Activated naive CD4-positive, alpha-beta T cell treated with anti-CD3 and anti-CD28 coated beads for 36 hours (primary cell): Measurements from ENCODE around the gene ZNF431. TPM values are rescaled to one million over a fixed set of nuclear protein-coding genes. Genes with fewer than 3 reads are reported as not detected.
A peak's percentile ranks its signal among the peaks of the same experiment; 100 is the strongest.
"Not testable (repeated sequence)": the region's sequence is repeated elsewhere in the genome, so short reads cannot be mapped to it uniquely, and the experiment has no call there.

Experiments used
- CTCF ChIA-PET: fragments of 350-600 bp; sonication (Branson Sonifier 250); formaldehyde crosslinking; loops from one replicate; lab custom pipeline; 2021; ENCODE audit warnings: antibody characterized with exemption; lab: Charles Lee
- DNase-seq: peaks from one replicate; pipeline ENCODE4 v3.0.0-alpha.2; 2020
- H3K27ac Mint-ChIP-seq: one replicate; pipeline ENCODE4 v1.8.0; 2021; ENCODE audit warnings: mild to moderate bottlenecking, mixed read lengths
- H3K27me3 Mint-ChIP-seq: one replicate; pipeline ENCODE4 v1.8.0; 2021; ENCODE audit warnings: low read depth, mixed read lengths
- H3K36me3 Mint-ChIP-seq: one replicate; pipeline ENCODE4 v1.8.0; 2021; ENCODE audit warnings: low read depth, mixed read lengths
- H3K4me1 Mint-ChIP-seq: one replicate; pipeline ENCODE4 v1.8.0; 2021; ENCODE audit warnings: low read depth, mixed read lengths
- H3K4me3 Mint-ChIP-seq: one replicate; pipeline ENCODE4 v1.8.0; 2021; ENCODE audit warnings: mild to moderate bottlenecking, moderate library complexity, mixed read lengths
- H3K9me3 Mint-ChIP-seq: one replicate; pipeline ENCODE4 v1.8.0; 2021; ENCODE audit warnings: mixed read lengths
- intact Hi-C: fragments of 100-400 bp; cut with micrococcal nuclease; formaldehyde crosslinking; loops from one replicate; pipeline ENCODE4 v1.15.1; 2023
- total RNA-seq, 2 experiments: library from RNA; stranded (reverse); gene quantifications; one replicate each; pipeline ENCODE4 v1.2.3, GENCODE V29; 2021

ZNF431 gene
- total RNA-seq, 2 experiments from 2014 or later: 13.2 to 16.4 TPM

- intact Hi-C loops: no loop called here
- Mint-ChIP-seq H3K27ac (no peak overlapping the region), H3K4me3 (no peak overlapping the region), H3K36me3 (peaks cover 9% of the 10 kb centered on the region), H3K9me3 (peaks cover 6% of the 10 kb centered on the region), H3K4me1 (no peaks in the 10 kb centered on the region), H3K27me3 (peaks cover 2% of the 10 kb centered on the region)
- CTCF ChIA-PET: no interaction called here
- DNase-seq: no peak
Measured at GRCh38 chr19:21128901-21129698, 12.7 kb upstream of the ZNF431 start.

- peaks cover 5% of the 10 kb centered on the region for H3K27me3 Mint-ChIP-seq
- H3K9me3 Mint-ChIP-seq: peaks cover 6% of the 10 kb centered on the region
- intact Hi-C loops: no loop called here
- H3K4me1 Mint-ChIP-seq: no peaks in the 10 kb centered on the region
- no peak overlapping the region for H3K4me3 Mint-ChIP-seq
- no peak for DNase-seq
- H3K36me3 Mint-ChIP-seq: peaks cover 8% of the 10 kb centered on the region
- no peak overlapping the region for H3K27ac Mint-ChIP-seq
- CTCF ChIA-PET: no interaction called here
Measured at GRCh38 chr19:21130097-21130775, 11.6 kb upstream of the ZNF431 start.

- no peak for DNase-seq
- peaks cover 5% of the 10 kb centered on the region for H3K27me3 Mint-ChIP-seq
- CTCF ChIA-PET: no interaction called here
- intact Hi-C loops: no loop called here
- no peaks in the 10 kb centered on the region for H3K36me3 Mint-ChIP-seq
- H3K4me1 Mint-ChIP-seq: no peaks in the 10 kb centered on the region
- no peaks in the 10 kb centered on the region for H3K9me3 Mint-ChIP-seq
- no peak overlapping the region for H3K27ac Mint-ChIP-seq
- H3K4me3 Mint-ChIP-seq: no peak overlapping the region
Measured at GRCh38 chr19:21133633-21134032, 8.2 kb upstream of the ZNF431 start.

GRCh38 chr19:21134934-21135366, 6.9 kb upstream of the ZNF431 start:
- H3K4me3 Mint-ChIP-seq: no peak overlapping the region
- peaks cover 1% of the 10 kb centered on the region for H3K4me1 Mint-ChIP-seq
- peaks cover 5% of the 10 kb centered on the region for H3K27me3 Mint-ChIP-seq
- no peak overlapping the region for H3K27ac Mint-ChIP-seq
- no peak for DNase-seq
- H3K9me3 Mint-ChIP-seq: no peaks in the 10 kb centered on the region
- intact Hi-C loops: no loop called here
- H3K36me3 Mint-ChIP-seq: no peaks in the 10 kb centered on the region
- CTCF ChIA-PET: no interaction called here

GRCh38 chr19:21135433-21135832, 6.4 kb upstream of the ZNF431 start:
- CTCF ChIA-PET: no interaction called here
- Mint-ChIP-seq H3K36me3 (no peaks in the 10 kb centered on the region), H3K4me3 (no peak overlapping the region), H3K27ac (no peak overlapping the region), H3K27me3 (peaks cover 5% of the 10 kb centered on the region), H3K9me3 (no peaks in the 10 kb centered on the region), H3K4me1 (peaks cover 4% of the 10 kb centered on the region)
- intact Hi-C loops: no loop called here
- no peak for DNase-seq

GRCh38 chr19:21138130-21138529, 3.7 kb upstream of the ZNF431 start:
- H3K36me3 Mint-ChIP-seq: peaks cover 2% of the 10 kb centered on the region
- intact Hi-C loops: no loop called here
- H3K27me3 Mint-ChIP-seq: peaks cover 5% of the 10 kb centered on the region
- CTCF ChIA-PET: interaction anchor here (0.5 kb wide), 1 partner anchor 117 kb away, joined by 3 read pairs; no protein-coding TSS in a partner anchor
- H3K27ac Mint-ChIP-seq: no peak overlapping the region
- no peak for DNase-seq
- H3K9me3 Mint-ChIP-seq: no peaks in the 10 kb centered on the region
- H3K4me1 Mint-ChIP-seq: peaks cover 19% of the 10 kb centered on the region
- no peak overlapping the region for H3K4me3 Mint-ChIP-seq

GRCh38 chr19:21141006-21141405, 834 bp upstream of the ZNF431 start:
- H3K9me3 Mint-ChIP-seq, DNase-seq, H3K27me3 Mint-ChIP-seq, CTCF ChIA-PET: not testable (repeated sequence)
- intact Hi-C loops: loop anchor here (1.0 to 5.0 kb wide), 13 partner anchors 58 to 1089 kb away; partner anchors contain the start of genes ZNF100, ZNF430, ZNF486 and ZNF493
- Mint-ChIP-seq H3K27ac (peak overlapping the region; percentile 46), H3K36me3 (peaks cover 27% of the 10 kb centered on the region), H3K4me1 (peaks cover 39% of the 10 kb centered on the region), H3K4me3 (peak overlapping the region; percentile 16)

GRCh38 chr19:21143428-21143827, 1.6 kb downstream of the ZNF431 start:
- Mint-ChIP-seq H3K27ac (no peak overlapping the region), H3K4me3 (peak overlapping the region; percentile 44), H3K9me3 (no peaks in the 10 kb centered on the region), H3K27me3 (no peaks in the 10 kb centered on the region), H3K36me3 (peaks cover 46% of the 10 kb centered on the region), H3K4me1 (peaks cover 48% of the 10 kb centered on the region)
- intact Hi-C loops: loop anchor here (5.0 kb wide), 8 partner anchors 121 to 1091 kb away; partner anchors contain the start of genes ZNF100, ZNF430, ZNF486 and ZNF493
- DNase-seq: no peak
- CTCF ChIA-PET: no interaction called here

GRCh38 chr19:21143854-21144253, 2.0 kb downstream of the ZNF431 start:
- intact Hi-C loops: loop anchor here (5.0 kb wide), 8 partner anchors 122 to 1092 kb away; partner anchors contain the start of genes ZNF100, ZNF430, ZNF486 and ZNF493
- peaks cover 48% of the 10 kb centered on the region for H3K4me1 Mint-ChIP-seq
- no peak for DNase-seq
- no peak overlapping the region for H3K4me3 Mint-ChIP-seq
- peaks cover 51% of the 10 kb centered on the region for H3K36me3 Mint-ChIP-seq
- CTCF ChIA-PET: no interaction called here
- no peak overlapping the region for H3K27ac Mint-ChIP-seq
- no peaks in the 10 kb centered on the region for H3K27me3 Mint-ChIP-seq
- H3K9me3 Mint-ChIP-seq: no peaks in the 10 kb centered on the region

- intact Hi-C loops: no loop called here
- CTCF ChIA-PET: no interaction called here
- Mint-ChIP-seq H3K27ac (no peak overlapping the region), H3K9me3 (no peaks in the 10 kb centered on the region), H3K4me1 (peaks cover 33% of the 10 kb centered on the region), H3K4me3 (no peak overlapping the region), H3K36me3 (peaks cover 80% of the 10 kb centered on the region), H3K27me3 (no peaks in the 10 kb centered on the region)
- DNase-seq: no peak
Measured at GRCh38 chr19:21147540-21147939, 5.7 kb downstream of the ZNF431 start.

GRCh38 chr19:21148681-21149080, 6.8 kb downstream of the ZNF431 start:
- Mint-ChIP-seq H3K27me3 (no peaks in the 10 kb centered on the region), H3K9me3 (no peaks in the 10 kb centered on the region), H3K36me3 (peaks cover 86% of the 10 kb centered on the region), H3K4me3 (no peak overlapping the region), H3K4me1 (peaks cover 23% of the 10 kb centered on the region), H3K27ac (no peak overlapping the region)
- DNase-seq: no peak
- CTCF ChIA-PET: no interaction called here
- intact Hi-C loops: no loop called here

GRCh38 chr19:21149877-21150276, 8.0 kb downstream of the ZNF431 start:
- Mint-ChIP-seq H3K9me3 (no peaks in the 10 kb centered on the region), H3K27ac (no peak overlapping the region)

More at GRCh38 chr19:21149877-21150276, 8.0 kb downstream of the ZNF431 start:
- H3K4me1 Mint-ChIP-seq: peaks cover 14% of the 10 kb centered on the region
- intact Hi-C loops: no loop called here
- CTCF ChIA-PET: no interaction called here
- no peak overlapping the region for H3K4me3 Mint-ChIP-seq
- DNase-seq: no peak
- H3K36me3 Mint-ChIP-seq: peaks cover 81% of the 10 kb centered on the region
- H3K27me3 Mint-ChIP-seq: no peaks in the 10 kb centered on the region
